HEK293T (cell line): ENCODE data around the gene IL1R1.
A peak's percentile ranks its signal among the peaks of the same experiment; 100 is the strongest.

ENCODE experiments used
- CTCF ChIA-PET: fragments of 350-600 bp; formaldehyde crosslinking; extraction: SDS; loops from one replicate; lab custom pipeline; 2021; ENCODE audit warnings: antibody characterized with exemption, inconsistent platforms; lab: Yijun Ruan, JAX
- POLR2A ChIA-PET: fragments of 350-600 bp; formaldehyde crosslinking; extraction: SDS; loops from one replicate; lab custom pipeline; 2020; ENCODE audit warnings: antibody characterized with exemption, inconsistent platforms; lab: Yijun Ruan, JAX
- DNase-seq: peaks from one replicate; pipeline ENCODE4 v3.0.0; 2012; ENCODE audit warnings: mixed read lengths; ENCODE audit errors: extremely low spot score
- ARNT ChIP-seq: fragments of 450-650 bp; IDR thresholded peaks from 2 replicates; pipeline ENCODE4 v1.6.1; 2017; ENCODE audit warnings: mild to moderate bottlenecking
- BHLHE40 ChIP-seq: fragments of 450-650 bp; IDR thresholded peaks from 2 replicates; pipeline ENCODE4 v1.6.1; 2016; ENCODE audit warnings: mild to moderate bottlenecking, moderate library complexity, borderline replicate concordance
- CTBP1 ChIP-seq: fragments of 450-650 bp; IDR thresholded peaks from 2 replicates; pipeline ENCODE4 v1.6.1; 2016; ENCODE audit warnings: borderline replicate concordance
- ELF4 ChIP-seq: fragments of 450-650 bp; IDR thresholded peaks from 2 replicates; pipeline ENCODE4 v1.6.1; 2017; ENCODE audit warnings: antibody characterized with exemption
- FOXA1 ChIP-seq: fragments of 450-650 bp; IDR thresholded peaks from 2 replicates; pipeline ENCODE4 v1.6.1; 2016; ENCODE audit warnings: mild to moderate bottlenecking
- FOXK2 ChIP-seq: fragments of 450-650 bp; IDR thresholded peaks from 2 replicates; pipeline ENCODE4 v1.6.1; 2016; ENCODE audit warnings: mild to moderate bottlenecking
- FOXM1 ChIP-seq: fragments of 450-650 bp; IDR thresholded peaks from 2 replicates; pipeline ENCODE4 v1.6.1; 2017; ENCODE audit warnings: mild to moderate bottlenecking, borderline replicate concordance
- HDGF ChIP-seq: fragments of 450-650 bp; IDR thresholded peaks from 2 replicates; pipeline ENCODE4 v1.6.1; 2017; ENCODE audit warnings: antibody characterized with exemption, borderline replicate concordance
- L3MBTL2 ChIP-seq: fragments of 450-650 bp; conservative IDR thresholded peaks from 2 replicates; pipeline ENCODE4 v1.6.1; 2016; ENCODE audit warnings: mild to moderate bottlenecking
- LEF1 ChIP-seq: fragments of 450-650 bp; IDR thresholded peaks from 2 replicates; pipeline ENCODE4 v1.6.1; 2017; ENCODE audit warnings: mild to moderate bottlenecking, borderline replicate concordance
- NFRKB ChIP-seq: fragments of 450-650 bp; IDR thresholded peaks from 2 replicates; pipeline ENCODE4 v1.6.1; 2016; ENCODE audit warnings: mild to moderate bottlenecking, moderate library complexity
- SP1 ChIP-seq: fragments of 450-650 bp; IDR thresholded peaks from 2 replicates; pipeline ENCODE4 v1.6.1; 2017
- SUZ12 ChIP-seq: fragments of 450-650 bp; IDR thresholded peaks from 2 replicates; pipeline ENCODE4 v1.6.1; 2016; ENCODE audit warnings: mild to moderate bottlenecking
- TARDBP ChIP-seq: fragments of 450-650 bp; IDR thresholded peaks from 2 replicates; pipeline ENCODE4 v1.6.1; 2016
- TF ChIP-seq, protein P1 (sequence below): fragments of 450-650 bp; IDR thresholded peaks from 2 replicates; pipeline ENCODE4 v1.6.1; 2016

Gene IL1R1

DNA sequence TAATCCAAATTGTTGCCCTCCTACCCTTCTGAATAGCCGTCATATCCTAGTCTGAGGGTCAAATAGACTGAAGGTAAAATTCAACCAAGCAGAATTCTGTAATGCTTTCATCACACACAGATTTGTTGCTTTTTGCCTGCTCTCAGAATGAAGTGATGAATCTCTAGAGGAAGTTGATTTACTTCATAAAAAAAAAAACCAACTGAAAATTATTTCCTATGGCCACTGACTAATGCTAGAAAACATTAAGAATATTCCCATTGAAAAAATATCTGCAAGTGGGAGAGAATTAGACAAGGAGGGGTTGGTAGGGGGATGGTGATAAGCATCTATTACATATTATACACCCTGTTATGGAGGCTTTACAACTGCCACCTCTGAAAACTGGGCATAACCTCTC, 42.0 kb downstream of the IL1R1 start:
- ChIA-PET CTCF (interaction anchor here (0.6 to 1.7 kb wide), 2 partner anchors 36 to 56 kb away, joined by 3 to 7 read pairs; no protein-coding TSS in a partner anchor), POLR2A (no interaction called here)
- TF ChIP-seq LEF1 (no peak), SP1 (no peak), ARNT (no peak), BHLHE40 (no peak), HDGF (no peak), L3MBTL2 (no peak)
- TF ChIP-seq, protein P1, sequence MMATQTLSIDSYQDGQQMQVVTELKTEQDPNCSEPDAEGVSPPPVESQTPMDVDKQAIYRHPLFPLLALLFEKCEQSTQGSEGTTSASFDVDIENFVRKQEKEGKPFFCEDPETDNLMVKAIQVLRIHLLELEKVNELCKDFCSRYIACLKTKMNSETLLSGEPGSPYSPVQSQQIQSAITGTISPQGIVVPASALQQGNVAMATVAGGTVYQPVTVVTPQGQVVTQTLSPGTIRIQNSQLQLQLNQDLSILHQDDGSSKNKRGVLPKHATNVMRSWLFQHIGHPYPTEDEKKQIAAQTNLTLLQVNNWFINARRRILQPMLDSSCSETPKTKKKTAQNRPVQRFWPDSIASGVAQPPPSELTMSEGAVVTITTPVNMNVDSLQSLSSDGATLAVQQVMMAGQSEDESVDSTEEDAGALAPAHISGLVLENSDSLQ, result no peak
- DNase-seq, result no peak

DNA sequence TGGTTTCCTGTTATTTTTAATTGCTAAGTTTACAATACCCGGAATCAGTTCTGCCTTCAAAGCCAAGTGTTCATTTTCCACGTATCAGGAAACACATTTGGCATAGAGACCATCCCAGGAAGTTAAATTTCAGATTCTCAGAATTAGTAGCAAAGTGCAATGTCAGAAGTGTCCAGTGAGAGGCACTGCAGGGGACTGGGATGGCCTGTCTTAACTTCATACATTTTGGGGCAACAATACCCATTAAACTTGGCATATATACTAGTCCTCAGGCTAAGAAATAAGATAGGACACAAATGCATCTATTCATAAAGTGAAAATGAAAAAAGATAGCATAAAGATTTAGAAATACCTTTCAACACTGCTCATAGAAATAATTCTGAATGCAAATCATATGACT, 42.8 kb downstream of the IL1R1 start:
- ChIA-PET CTCF (interaction anchor here (1.7 kb wide), 1 partner anchor 55 kb away, joined by 7 read pairs; no protein-coding TSS in a partner anchor), POLR2A (no interaction called here)
- DNase-seq, result peak; percentile 14

DNA sequence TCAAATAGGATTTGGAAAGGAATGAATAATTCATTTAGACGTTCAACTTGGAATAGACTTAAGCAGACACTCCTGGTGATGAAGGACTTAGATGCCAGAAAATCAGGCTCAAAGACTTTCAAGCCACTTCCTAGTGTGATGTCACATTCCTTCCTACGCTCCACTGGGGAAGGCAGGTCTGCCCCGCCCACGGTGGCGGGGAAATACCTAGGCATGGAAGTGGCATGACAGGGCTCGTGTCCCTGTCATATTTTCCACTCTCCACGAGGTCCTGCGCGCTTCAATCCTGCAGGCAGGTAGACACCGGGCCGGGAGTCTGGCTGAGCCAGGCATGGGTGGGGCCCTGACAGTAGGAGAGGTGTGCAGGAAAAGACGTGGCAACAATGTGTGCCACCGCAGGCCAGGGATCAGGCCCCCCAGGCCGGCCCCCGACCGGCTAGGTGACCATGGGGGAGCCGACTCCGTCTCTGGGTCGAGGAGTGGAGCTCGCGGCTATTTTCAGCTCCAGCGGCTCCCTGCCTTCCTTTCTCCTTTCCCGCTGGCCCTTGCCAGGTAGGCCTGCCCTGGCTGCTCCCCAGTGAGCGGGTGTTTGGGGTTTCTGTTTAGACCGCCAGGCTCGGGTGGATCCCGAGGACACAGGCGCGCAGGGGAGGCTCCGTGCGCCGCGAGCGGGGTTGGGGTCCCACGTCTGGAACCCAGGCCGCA, 44.4 kb downstream of the IL1R1 start, which contains the start of gene IL1RL2:
TSS of gene IL1RL2 (plus strand) at position 233 of the 705 bp plus-strand sequence. CDS start 845 bp downstream, outside the sequence.
- POLR2A ChIA-PET, result no interaction called here
- DNase-seq, result no peak
- TF ChIP-seq SP1 (no peak), TARDBP (no peak), NFRKB (no peak), BHLHE40 (no peak), FOXA1 (no peak), LEF1 (no peak), L3MBTL2 (no peak), CTBP1 (no peak), SUZ12 (no peak), FOXM1 (no peak), FOXK2 (no peak), ARNT (no peak), ELF4 (no peak)
- TF ChIP-seq, protein P1, result no peak
- CTCF ChIA-PET, result no interaction called here

More for the DNA sequence above, 42.8 kb downstream of the IL1R1 start:
- no peak for TF ChIP-seq BHLHE40
- TF ChIP-seq, protein P1, result no peak
- TF ChIP-seq CTBP1, result no peak

DNA sequence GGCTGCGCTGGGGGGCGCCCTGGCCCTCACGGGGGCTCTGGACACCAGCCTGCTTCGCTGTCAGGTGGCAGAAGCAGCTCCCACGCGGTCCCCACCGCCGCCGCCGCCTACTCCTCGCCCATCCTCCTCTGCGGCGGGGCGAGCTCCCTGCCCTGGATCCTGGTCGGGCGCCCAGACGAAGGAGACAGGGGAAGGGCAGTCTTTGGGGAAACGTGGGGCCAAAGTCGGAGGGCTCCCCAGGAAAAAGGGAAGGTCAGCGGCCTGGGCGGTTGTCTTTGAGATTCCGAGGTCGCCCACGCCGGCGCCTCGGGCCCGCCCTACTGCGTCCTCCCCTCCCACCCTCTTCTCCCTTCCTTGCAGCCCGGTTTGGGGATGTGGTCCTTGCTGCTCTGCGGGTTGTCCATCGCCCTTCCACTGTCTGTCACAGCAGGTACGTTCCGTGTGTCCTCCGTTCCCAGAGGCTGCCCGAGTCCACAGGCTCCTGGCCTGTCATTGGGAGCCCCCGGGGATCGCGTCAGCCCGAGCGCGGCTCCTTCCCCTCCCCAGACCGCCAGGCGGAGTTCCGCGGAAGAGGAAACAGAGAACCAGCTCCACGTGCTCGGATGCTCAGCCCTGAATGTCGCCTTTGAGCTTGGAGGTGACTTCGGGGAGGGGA, 45.1 kb downstream of the IL1R1 start:
- no peak for DNase-seq
- ChIA-PET CTCF (interaction anchor here (1.0 kb wide), 1 partner anchor 53 kb away, joined by 3 read pairs; no protein-coding TSS in a partner anchor), POLR2A (no interaction called here)
- no peak for TF ChIP-seq CTBP1
- TF ChIP-seq LEF1, result no peak
- no peak for TF ChIP-seq BHLHE40
- TF ChIP-seq, protein P1, result no peak
- no peak for TF ChIP-seq SUZ12
- no peak for TF ChIP-seq ARNT

DNA sequence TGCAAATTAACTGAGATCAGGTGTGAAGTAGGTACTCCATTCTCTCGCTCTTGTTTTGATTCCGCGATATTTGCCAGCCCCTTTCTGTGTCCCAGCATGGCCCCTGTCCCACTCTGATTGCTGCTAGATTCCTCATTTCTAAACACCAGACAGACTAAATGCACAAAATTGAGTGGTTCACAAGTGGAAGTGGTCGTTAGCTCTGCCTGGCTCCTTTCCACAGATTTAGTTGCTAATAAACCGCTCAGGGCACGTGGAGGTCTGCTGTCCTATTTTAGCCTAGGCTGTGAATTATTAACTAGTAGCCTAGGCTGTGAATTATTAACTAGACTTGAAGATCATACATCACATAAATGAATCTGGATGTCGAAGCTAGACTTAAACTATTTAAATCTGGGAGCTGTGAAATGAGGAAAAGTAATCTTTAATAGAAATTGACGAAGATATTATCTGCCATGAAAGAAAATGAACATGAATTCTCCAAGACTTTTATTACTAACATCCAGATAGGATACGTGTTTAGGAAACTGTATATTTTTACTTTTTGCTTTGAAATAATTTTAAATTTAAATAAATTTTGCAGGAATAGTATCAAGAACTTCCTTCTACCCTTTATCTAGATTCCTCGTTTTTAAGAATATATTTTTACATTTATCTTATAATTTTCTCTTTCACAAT, 48.0 kb downstream of the IL1R1 start:
- TF ChIP-seq ELF4, result no peak
- no peak for TF ChIP-seq NFRKB
- no peak for TF ChIP-seq ARNT
- TF ChIP-seq, protein P1, result no peak
- TF ChIP-seq TARDBP, result no peak
- no peak for TF ChIP-seq FOXM1
- no peak for TF ChIP-seq SP1
- no peak for TF ChIP-seq HDGF
- no peak for TF ChIP-seq FOXK2
- TF ChIP-seq CTBP1, result no peak
- no peak for TF ChIP-seq FOXA1
- TF ChIP-seq SUZ12, result no peak
- TF ChIP-seq L3MBTL2, result no peak
- TF ChIP-seq BHLHE40, result no peak
- DNase-seq, result no peak
- CTCF ChIA-PET, result no interaction called here
- POLR2A ChIA-PET, result no interaction called here
